HCT116 (cell line): ENCODE data around the gene ARHGEF12. TPM values are rescaled to one million over a fixed set of nuclear protein-coding genes. Genes with fewer than 3 reads are reported as not detected.

ENCODE experiments used
- ATAC-seq: fragments of 200-7000 bp; cut with Tn5 transposase; 2 replicates; pipeline ENCODE4 v1.9.1; 2020; ENCODE audit warnings: mild to moderate bottlenecking, moderate library complexity
- BruUV-seq: library from RNA; stranded (reverse); fragments of 400-500 nt; replicated peaks from 2 replicates; lab custom pipeline; 2021; lab: Mats Ljungman, UMichigan
- CTCF ChIA-PET: fragments of 300-600 bp; sonication (Branson Sonifier 250); formaldehyde crosslinking; loops from one replicate; lab custom pipeline; 2021; ENCODE audit warnings: antibody characterized with exemption; lab: Charles Lee
- POLR2A ChIA-PET: fragments of 300-600, 350-600 bp; sonication (Branson Sonifier 250); formaldehyde crosslinking; loops from one replicate; lab custom pipeline; 2021; ENCODE audit warnings: antibody characterized with exemption; lab: Charles Lee
- RAD21 ChIA-PET, 2 experiments: fragments of 300-600 bp; sonication (Branson Sonifier 250); formaldehyde crosslinking; loops; one replicate each; lab custom pipeline; 2023; ENCODE audit warnings: low total read pairs in 2 of 2; ENCODE audit not compliant: uncharacterized antibody in 2 of 2, unreplicated experiment in 2 of 2, low non-redundant PET in 1 of 2; lab: Charles Lee
- DNase-seq: peaks from one replicate; pipeline ENCODE4 v3.0.0-alpha.2; 2010; ENCODE audit warnings: low read depth, low spot score
- H2AFZ ChIP-seq: fragments of 200-600 bp; shearing (Covaris generic), sonication (generic); 2 replicates; pipeline ENCODE4 v1.6.1; 2017; ENCODE audit warnings: low read depth, mixed run types, mixed read lengths, antibody characterized with exemption, low read length; ENCODE audit not compliant: poor library complexity, severe bottlenecking
- H3K27ac ChIP-seq: 2 replicates; pipeline ENCODE4 v1.5.1; 2012; ENCODE audit warnings: low read depth, low read length
- H3K27me3 ChIP-seq: fragments of 200-600 bp; sonication (generic); 2 replicates; pipeline ENCODE4 v1.6.1; 2016; ENCODE audit warnings: mixed run types, low read length, mixed read lengths; ENCODE audit not compliant: insufficient read depth
- H3K36me3 ChIP-seq, 2 experiments: fragments of 200-500 bp in 1 of 2; fragments of 200-600 bp in 1 of 2; sonication (Bioruptor generic) in 1 of 2; sonication (generic) in 1 of 2; 2 replicates each; pipeline versions ENCODE4 v1.5.1 to v1.6.1; 2014 to 2016; ENCODE audit warnings: low read length in 2 of 2, inconsistent platforms in 1 of 2, mixed read lengths in 1 of 2, mixed run types in 1 of 2; ENCODE audit not compliant: insufficient read depth in 2 of 2, control insufficient read depth in 1 of 2
- H3K4me1 ChIP-seq, 2 experiments: fragments of 200-600 bp in 1 of 2; sonication (generic) in 1 of 2; 2 replicates each; pipeline versions ENCODE4 v1.5.1 to v1.6.1; 2012 to 2017; ENCODE audit warnings: low read length in 2 of 2, inconsistent platforms in 1 of 2, mild to moderate bottlenecking in 1 of 2, mixed read lengths in 1 of 2, mixed run types in 1 of 2, moderate library complexity in 1 of 2; ENCODE audit not compliant: insufficient read depth in 2 of 2, control insufficient read depth in 1 of 2
- H3K4me2 ChIP-seq: fragments of 200-600 bp; sonication (generic); 2 replicates; pipeline ENCODE4 v1.6.1; 2017; ENCODE audit warnings: mixed run types, low read length, mixed read lengths
- H3K4me3 ChIP-seq, 2 experiments: fragments of 200-600 bp in 1 of 2; sonication (generic) in 1 of 2; replicated peaks in 1 of 2; 2 replicates each; pipeline ENCODE4 v1.5.1; 2011 to 2016; ENCODE audit warnings: low read length in 2 of 2, control low read depth in 1 of 2, low read depth in 1 of 2, mild to moderate bottlenecking in 1 of 2, mixed read lengths in 1 of 2, mixed run types in 1 of 2
- H3K79me2 ChIP-seq: fragments of 200-600 bp; sonication (generic); 2 replicates; pipeline ENCODE4 v1.6.1; 2017; ENCODE audit warnings: mild to moderate bottlenecking, mixed run types, low read length, moderate library complexity, mixed read lengths; ENCODE audit not compliant: insufficient read depth
- H3K9ac ChIP-seq: fragments of 200-600 bp; sonication (generic); 2 replicates; pipeline ENCODE4 v1.6.1; 2016; ENCODE audit warnings: low read length, mixed read lengths
- H3K9me2 ChIP-seq: fragments of 200-600 bp; sonication (generic), shearing (Covaris generic); 2 replicates; pipeline ENCODE4 v1.6.1; 2017; ENCODE audit warnings: mixed run types, mild to moderate bottlenecking, moderate library complexity; ENCODE audit not compliant: insufficient read depth
- H3K9me3 ChIP-seq, 2 experiments: fragments of 200-500 bp in 1 of 2; fragments of 200-600 bp in 1 of 2; sonication (Bioruptor generic) in 1 of 2; sonication (generic) in 1 of 2; 2 replicates each; pipeline ENCODE4 v1.6.1; 2014 to 2017; ENCODE audit warnings: low read length in 2 of 2, mixed read lengths in 2 of 2, inconsistent platforms in 1 of 2, low read depth in 1 of 2, mild to moderate bottlenecking in 1 of 2, mixed run types in 1 of 2, moderate library complexity in 1 of 2; ENCODE audit not compliant: control insufficient read depth in 1 of 2, insufficient read depth in 1 of 2
- H4K20me1 ChIP-seq: fragments of 200-600 bp; sonication (generic), shearing (Covaris generic); 2 replicates; pipeline ENCODE4 v1.6.1; 2017; ENCODE audit warnings: mixed run types, mild to moderate bottlenecking, moderate library complexity; ENCODE audit not compliant: insufficient read depth
- ATF3 ChIP-seq: IDR thresholded peaks from 2 replicates; pipeline ENCODE4 v1.6.1; 2012
- CBX3 ChIP-seq: IDR thresholded peaks from 2 replicates; pipeline ENCODE4 v1.6.1; 2012; ENCODE audit warnings: low read depth
- CEBPB ChIP-seq: IDR thresholded peaks from 2 replicates; pipeline ENCODE4 v1.6.1; 2012; ENCODE audit warnings: low read depth
- CTCF ChIP-seq, 3 experiments: fragments of 200-600 bp in 1 of 3; sonication (generic) in 1 of 3; IDR thresholded peaks in 2 of 3; conservative IDR thresholded peaks in 1 of 3; 2 replicates each; pipeline ENCODE4 v1.5.1; 2012 to 2017; ENCODE audit warnings: low read depth in 2 of 3, low read length in 2 of 3, antibody characterized with exemption in 1 of 3, borderline replicate concordance in 1 of 3, control low read depth in 1 of 3, mild to moderate bottlenecking in 1 of 3, mixed read lengths in 1 of 3, mixed run types in 1 of 3, moderate library complexity in 1 of 3; ENCODE audit not compliant: insufficient read depth in 1 of 3
- EGR1 ChIP-seq: IDR thresholded peaks from 2 replicates; pipeline ENCODE4 v1.6.1; 2012; ENCODE audit warnings: low read depth
- ELF1 ChIP-seq: IDR thresholded peaks from 2 replicates; pipeline ENCODE4 v1.6.1; 2012; ENCODE audit warnings: low read depth, borderline replicate concordance
- EZH2phosphoT487 ChIP-seq: fragments of 200-600 bp; IDR thresholded peaks from 2 replicates; pipeline ENCODE4 v1.6.1; 2018; ENCODE audit warnings: antibody characterized with exemption, borderline replicate concordance
- FOSL1 ChIP-seq: IDR thresholded peaks from 2 replicates; pipeline ENCODE4 v1.6.1; 2012; ENCODE audit warnings: low read depth
- JUND ChIP-seq: IDR thresholded peaks from 2 replicates; pipeline ENCODE4 v1.6.1; 2012
- MAX ChIP-seq: IDR thresholded peaks from 2 replicates; pipeline ENCODE4 v1.6.1; 2012
- POLR2A ChIP-seq: IDR thresholded peaks from 2 replicates; pipeline ENCODE4 v1.7.0; 2011; ENCODE audit warnings: borderline replicate concordance; ENCODE audit not compliant: insufficient read depth, insufficient read length; ENCODE audit errors: extremely low read depth
- REST ChIP-seq: IDR thresholded peaks from 2 replicates; pipeline ENCODE4 v1.6.1; 2012; ENCODE audit warnings: low read depth
- SP1 ChIP-seq: IDR thresholded peaks from 2 replicates; pipeline ENCODE4 v1.6.1; 2012; ENCODE audit warnings: low read depth
- SRF ChIP-seq: IDR thresholded peaks from 2 replicates; pipeline ENCODE4 v1.6.1; 2012; ENCODE audit warnings: low read depth
- ZFX ChIP-seq: fragments of 450-650 bp; IDR thresholded peaks from 2 replicates; pipeline ENCODE4 v1.6.1; 2017
- ZNF274 ChIP-seq: fragments of 200-500 bp; sonication (Bioruptor generic); IDR thresholded peaks from 2 replicates; pipeline ENCODE4 v1.6.1; 2014; ENCODE audit warnings: mild to moderate bottlenecking, low read depth, low read length, inconsistent platforms
- intact Hi-C: fragments of 100-400 bp; cut with micrococcal nuclease; formaldehyde crosslinking; loops from 2 replicates; pipeline ENCODE4 v1.10.0; 2022
- total RNA-seq: library from RNA; stranded (reverse); gene quantifications from one replicate; pipeline ENCODE4 v1.2.1, GENCODE V29; 2021; ENCODE audit not compliant: unreplicated experiment

The ARHGEF12 gene
- total RNA-seq, 1 experiment from 2014 or later, result 81.4 TPM

- ChIA-PET CTCF (interaction anchor here (0.8 to 1.6 kb wide), 2 partner anchors 8 to 9 kb away, joined by 3 to 5 read pairs; partner anchors contain the start of gene ARHGEF12), POLR2A (no interaction called here), RAD21 (no interaction called here)
- H3K27ac ChIP-seq, result no peak overlapping the region
- H2AFZ ChIP-seq, result no peak overlapping the region
- DNase-seq (no peak), ATAC-seq (no peak)
- no peaks in the 10 kb centered on the region for H3K9me2 ChIP-seq
- H3K27me3 ChIP-seq, result no peaks in the 10 kb centered on the region
- no peaks in the 10 kb centered on the region for H3K36me3 ChIP-seq
- peaks cover 27 to 40% of the 10 kb centered on the region in 2 experiments for H3K4me1 ChIP-seq
- intact Hi-C loops, result no loop called here
- TF ChIP-seq JUND (no peak), MAX (no peak), REST (no peak), EGR1 (no peak), ELF1 (no peak), SRF (no peak), ZNF274 (no peak), FOSL1 (no peak), CBX3 (no peak), CEBPB (no peak), CTCF (IDR thresholded peaks at IDR 0.05 in 2 of 3, conservative IDR thresholded peaks at IDR 0.05 in 1 of 3; ENCODE audit: borderline replicate concordance in 1 of 3, insufficient read depth in 1 of 3, low read depth in 2 of 3, low read length in 2 of 3) (no peak), POLR2A (no peak), EZH2phosphoT487 (no peak), ATF3 (no peak), ZFX (no peak), SP1 (no peak)
- TF ChIP-seq, all 23 proteins: peak for 0
- Histone ChIP-seq H4K20me1 (no peaks in the 10 kb centered on the region), H3K79me2 (peaks cover 20% of the 10 kb centered on the region), H3K9ac (no peak overlapping the region), H3K4me3 (no peak overlapping the region), H3K9me3 (no peaks in the 10 kb centered on the region), H3K4me2 (peak overlapping the region; percentile 71; the same call in 1 of the 2 replicates)
- no TSS peak for BruUV-seq
These were observed 8.9 kb upstream of the ARHGEF12 start for GRCh38 chr11:120327311-120327710.
